WTC11 (cell line): ENCODE results near the gene MEOX2. TPM values are rescaled to one million over a fixed set of nuclear protein-coding genes. Genes with fewer than 3 reads are reported as not detected.

Experiments
- ATAC-seq: fragments of 200-7000 bp; cut with Tn5 transposase; 2 replicates; pipeline ENCODE4 v1.10.0; 2021; ENCODE audit warnings: mild to moderate bottlenecking, moderate library complexity
- CTCF ChIA-PET: fragments of 300-600 bp; sonication (Branson Sonifier 250); formaldehyde crosslinking; loops from one replicate; lab custom pipeline; 2021; ENCODE audit warnings: antibody characterized with exemption; lab: Charles Lee
- POLR2A ChIA-PET: fragments of 350-600 bp; sonication (Branson Sonifier 250); formaldehyde crosslinking; loops from one replicate; lab custom pipeline; 2021; ENCODE audit warnings: antibody characterized with exemption; lab: Charles Lee
- DNase-seq: peaks from one replicate; pipeline ENCODE4 v3.0.0; 2021; ENCODE audit warnings: low spot score
- H3K27ac Mint-ChIP-seq: 2 replicates; pipeline ENCODE4 v1.8.0; 2021; ENCODE audit warnings: mixed read lengths
- H3K27me3 Mint-ChIP-seq: 2 replicates; pipeline ENCODE4 v1.8.0; 2021; ENCODE audit warnings: low read depth, mild to moderate bottlenecking, moderate library complexity, mixed read lengths
- H3K36me3 Mint-ChIP-seq: 2 replicates; pipeline ENCODE4 v1.8.0; 2021; ENCODE audit warnings: mixed read lengths
- H3K4me1 Mint-ChIP-seq: 2 replicates; pipeline ENCODE4 v1.8.0; 2022; ENCODE audit warnings: mixed read lengths
- H3K4me3 Mint-ChIP-seq: 2 replicates; pipeline ENCODE4 v1.8.0; 2021; ENCODE audit warnings: mild to moderate bottlenecking, moderate library complexity, mixed read lengths
- H3K9me3 Mint-ChIP-seq: 2 replicates; pipeline ENCODE4 v1.8.0; 2021; ENCODE audit warnings: mixed read lengths
- CREM ChIP-seq: sonication (generic); formaldehyde crosslinking; IDR thresholded peaks from 2 replicates; pipeline ENCODE4 v1.8.1; 2022; ENCODE audit warnings: mild to moderate bottlenecking, missing genetic modification reagents, moderate library complexity
- JUN ChIP-seq: sonication (generic); formaldehyde crosslinking; IDR thresholded peaks from 2 replicates; pipeline ENCODE4 v1.8.0; 2023; ENCODE audit warnings: mild to moderate bottlenecking, missing genetic modification reagents
- MXD4 ChIP-seq: fragments of 250-450 bp; sonication (Bioruptor Pico); IDR thresholded peaks from 2 replicates; pipeline ENCODE4 v1.8.0; 2021; ENCODE audit warnings: mild to moderate bottlenecking, moderate library complexity, borderline replicate concordance
- MYBL2 ChIP-seq: sonication (generic); formaldehyde crosslinking; IDR thresholded peaks from 2 replicates; pipeline ENCODE4 v1.8.1; 2023; ENCODE audit warnings: mild to moderate bottlenecking, moderate library complexity, missing genetic modification reagents
- NFE2L1 ChIP-seq: sonication (generic); formaldehyde crosslinking; IDR thresholded peaks from 2 replicates; pipeline ENCODE4 v1.8.1; 2023; ENCODE audit warnings: missing genetic modification reagents
- NR2C2 ChIP-seq: sonication (generic); formaldehyde crosslinking; IDR thresholded peaks from 2 replicates; pipeline ENCODE4 v1.8.0; 2022; ENCODE audit warnings: mild to moderate bottlenecking, missing genetic modification reagents
- NR3C1 ChIP-seq: sonication (generic); formaldehyde crosslinking; conservative IDR thresholded peaks from 2 replicates; pipeline ENCODE4 v1.8.1; 2023; ENCODE audit warnings: low read depth, mild to moderate bottlenecking, missing genetic modification reagents
- OVOL2 ChIP-seq: fragments of 250-450 bp; sonication (Bioruptor Pico); IDR thresholded peaks from 2 replicates; pipeline ENCODE4 v1.9.0; 2021; ENCODE audit warnings: mild to moderate bottlenecking, borderline replicate concordance
- RORB ChIP-seq: fragments of 250-450 bp; sonication (Bioruptor Pico); IDR thresholded peaks from 2 replicates; pipeline ENCODE4 v1.9.0; 2021; ENCODE audit warnings: mild to moderate bottlenecking
- SMAD4 ChIP-seq: sonication (generic); formaldehyde crosslinking; IDR thresholded peaks from 2 replicates; pipeline ENCODE4 v1.8.0; 2022; ENCODE audit warnings: mild to moderate bottlenecking, missing genetic modification reagents
- SP1 ChIP-seq: sonication (generic); formaldehyde crosslinking; conservative IDR thresholded peaks from 2 replicates; pipeline ENCODE4 v1.8.1; 2022; ENCODE audit warnings: missing genetic modification reagents
- TEAD4 ChIP-seq: sonication (generic); formaldehyde crosslinking; IDR thresholded peaks from 2 replicates; pipeline ENCODE4 v1.8.0; 2022; ENCODE audit warnings: mild to moderate bottlenecking, missing genetic modification reagents
- ZNF138 ChIP-seq: sonication (generic); formaldehyde crosslinking; conservative IDR thresholded peaks from 2 replicates; pipeline ENCODE4 v1.8.1; 2022; ENCODE audit warnings: mild to moderate bottlenecking, moderate library complexity, missing genetic modification reagents
- ZNF263 ChIP-seq: sonication (generic); formaldehyde crosslinking; IDR thresholded peaks from 2 replicates; pipeline ENCODE4 v1.8.1; 2022; ENCODE audit warnings: low read depth, mild to moderate bottlenecking, moderate library complexity, missing genetic modification reagents
- ZNF396 ChIP-seq: fragments of 250-450 bp; sonication (Bioruptor Pico); IDR thresholded peaks from 2 replicates; pipeline ENCODE4 v1.8.0; 2021; ENCODE audit warnings: mild to moderate bottlenecking, moderate library complexity, borderline replicate concordance
- total RNA-seq: library from RNA; stranded (reverse); gene quantifications from 3 replicates; pipeline ENCODE4 v1.2.3, GENCODE V29; 2021
- TF ChIP-seq, protein P1 (sequence below): fragments of 250-450 bp; sonication (Bioruptor Pico); IDR thresholded peaks from 2 replicates; pipeline ENCODE4 v1.8.0; 2021; ENCODE audit warnings: mild to moderate bottlenecking
- TF ChIP-seq, protein P2 (sequence below): sonication (generic); formaldehyde crosslinking; conservative IDR thresholded peaks from 2 replicates; pipeline ENCODE4 v1.8.1; 2022; ENCODE audit warnings: mild to moderate bottlenecking, missing genetic modification reagents
- TF ChIP-seq, protein P3 (sequence below): sonication (generic); formaldehyde crosslinking; IDR thresholded peaks from 2 replicates; pipeline ENCODE4 v1.8.1; 2023; ENCODE audit warnings: mild to moderate bottlenecking, moderate library complexity, missing genetic modification reagents
- TF ChIP-seq, protein P4 (sequence below): sonication (generic); formaldehyde crosslinking; IDR thresholded peaks from 2 replicates; pipeline ENCODE4 v1.8.1; 2022; ENCODE audit warnings: missing genetic modification reagents, borderline replicate concordance
- TF ChIP-seq, protein P5 (sequence below): fragments of 250-450 bp; sonication (Bioruptor Pico); IDR thresholded peaks from 2 replicates; pipeline ENCODE4 v1.9.0; 2021; ENCODE audit warnings: mild to moderate bottlenecking, borderline replicate concordance
- TF ChIP-seq, protein P6 (sequence below): fragments of 250-450 bp; sonication (Bioruptor Pico); IDR thresholded peaks from 2 replicates; pipeline ENCODE4 v1.9.0; 2021; ENCODE audit warnings: mild to moderate bottlenecking
- TF ChIP-seq, protein P7 (sequence below): fragments of 200-600 bp; IDR thresholded peaks from 2 replicates; pipeline ENCODE4 v1.8.0; 2022; ENCODE audit warnings: antibody characterized with exemption

Gene MEOX2
- total RNA-seq, 1 experiment from 2014 or later, result 0.07 TPM

DNA sequence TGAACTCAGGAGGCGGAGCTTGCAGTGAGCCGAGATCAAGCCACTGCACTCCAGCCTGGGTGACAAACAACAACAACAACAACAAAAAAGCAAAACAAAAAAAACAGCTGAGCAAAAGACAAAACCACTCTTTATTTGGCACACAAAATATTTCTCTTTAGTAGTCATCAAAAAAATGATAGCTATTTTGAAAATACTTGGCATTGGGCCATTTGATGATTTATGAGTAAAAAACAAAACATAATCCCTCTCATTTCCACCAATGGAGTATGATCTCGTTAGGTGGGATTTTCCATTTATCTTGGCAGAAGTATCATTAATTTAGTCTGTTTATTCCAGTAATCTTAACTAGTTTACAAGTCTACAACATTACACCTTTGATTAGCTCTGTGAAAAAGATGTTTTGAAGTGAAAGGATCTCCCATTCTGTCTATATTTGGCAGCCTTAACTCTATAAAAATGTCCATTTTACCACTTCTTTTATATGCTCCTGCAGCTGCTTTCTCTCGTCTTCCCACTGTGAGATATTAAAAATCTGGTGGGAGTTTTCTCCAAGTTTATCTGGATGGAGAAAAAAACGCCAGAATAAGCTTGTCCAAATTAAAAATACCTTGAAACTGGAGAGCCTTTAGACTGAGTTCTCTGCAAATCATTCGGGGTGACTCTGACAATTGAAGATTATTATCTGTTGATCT lies 65.8 kb downstream of the MEOX2 start:
- no peak for DNase-seq

DNA sequence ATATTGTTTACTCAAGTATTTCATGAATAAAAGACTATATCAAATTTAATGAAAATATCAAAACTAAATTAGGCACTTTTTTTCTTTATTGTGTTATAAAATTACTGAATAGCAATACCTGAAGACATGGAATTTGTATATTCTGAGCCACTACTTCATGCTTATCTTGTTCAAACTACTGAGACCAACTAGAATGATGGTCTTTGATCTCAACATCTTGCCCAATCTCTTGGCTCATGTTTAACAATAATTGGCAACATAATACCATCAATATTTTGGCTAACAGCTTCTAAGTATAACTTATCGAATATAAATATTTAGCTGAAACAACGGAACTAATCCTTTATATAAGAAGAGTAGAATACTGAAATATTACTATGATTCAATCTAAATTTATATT lies 68.2 kb downstream of the MEOX2 start:
- H3K4me1 Mint-ChIP-seq, result no peaks in the 10 kb centered on the region
- ATAC-seq, result no peak
- no peak overlapping the region for H3K27ac Mint-ChIP-seq
- CTCF ChIA-PET, result no interaction called here
- H3K27me3 Mint-ChIP-seq, result no peaks in the 10 kb centered on the region
- POLR2A ChIA-PET, result no interaction called here
- no peak for DNase-seq
- H3K9me3 Mint-ChIP-seq, result peaks cover 4% of the 10 kb centered on the region
- H3K36me3 Mint-ChIP-seq, result no peaks in the 10 kb centered on the region
- TF ChIP-seq, protein P1, sequence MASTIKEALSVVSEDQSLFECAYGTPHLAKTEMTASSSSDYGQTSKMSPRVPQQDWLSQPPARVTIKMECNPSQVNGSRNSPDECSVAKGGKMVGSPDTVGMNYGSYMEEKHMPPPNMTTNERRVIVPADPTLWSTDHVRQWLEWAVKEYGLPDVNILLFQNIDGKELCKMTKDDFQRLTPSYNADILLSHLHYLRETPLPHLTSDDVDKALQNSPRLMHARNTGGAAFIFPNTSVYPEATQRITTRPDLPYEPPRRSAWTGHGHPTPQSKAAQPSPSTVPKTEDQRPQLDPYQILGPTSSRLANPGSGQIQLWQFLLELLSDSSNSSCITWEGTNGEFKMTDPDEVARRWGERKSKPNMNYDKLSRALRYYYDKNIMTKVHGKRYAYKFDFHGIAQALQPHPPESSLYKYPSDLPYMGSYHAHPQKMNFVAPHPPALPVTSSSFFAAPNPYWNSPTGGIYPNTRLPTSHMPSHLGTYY (CRISPR knock-in tag), result no peak
- TF ChIP-seq OVOL2, result no peak
- TF ChIP-seq NR3C1 (CRISPR knock-in tag), result no peak
- TF ChIP-seq SMAD4, result no peak
- TF ChIP-seq MYBL2, result no peak
- no peak for TF ChIP-seq JUN (CRISPR knock-in tag)
- no peak for TF ChIP-seq ZNF396 (CRISPR knock-in tag)
- no peak overlapping the region for H3K4me3 Mint-ChIP-seq

More for the DNA sequence above, 65.8 kb downstream of the MEOX2 start:
- no peak for ATAC-seq
- ChIA-PET POLR2A (no interaction called here), CTCF (no interaction called here)
- Mint-ChIP-seq H3K27ac (no peak overlapping the region), H3K4me1 (no peaks in the 10 kb centered on the region), H3K36me3 (no peaks in the 10 kb centered on the region), H3K27me3 (no peaks in the 10 kb centered on the region), H3K9me3 (peaks cover 4% of the 10 kb centered on the region), H3K4me3 (no peak overlapping the region)
- no peak for TF ChIP-seq RORB (CRISPR knock-in tag)
- TF ChIP-seq, protein P2, sequence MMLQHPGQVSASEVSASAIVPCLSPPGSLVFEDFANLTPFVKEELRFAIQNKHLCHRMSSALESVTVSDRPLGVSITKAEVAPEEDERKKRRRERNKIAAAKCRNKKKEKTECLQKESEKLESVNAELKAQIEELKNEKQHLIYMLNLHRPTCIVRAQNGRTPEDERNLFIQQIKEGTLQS (CRISPR knock-in tag), result no peak
- TF ChIP-seq TEAD4, result no peak
- no peak for TF ChIP-seq CREM (CRISPR knock-in tag)
- TF ChIP-seq, protein P3, sequence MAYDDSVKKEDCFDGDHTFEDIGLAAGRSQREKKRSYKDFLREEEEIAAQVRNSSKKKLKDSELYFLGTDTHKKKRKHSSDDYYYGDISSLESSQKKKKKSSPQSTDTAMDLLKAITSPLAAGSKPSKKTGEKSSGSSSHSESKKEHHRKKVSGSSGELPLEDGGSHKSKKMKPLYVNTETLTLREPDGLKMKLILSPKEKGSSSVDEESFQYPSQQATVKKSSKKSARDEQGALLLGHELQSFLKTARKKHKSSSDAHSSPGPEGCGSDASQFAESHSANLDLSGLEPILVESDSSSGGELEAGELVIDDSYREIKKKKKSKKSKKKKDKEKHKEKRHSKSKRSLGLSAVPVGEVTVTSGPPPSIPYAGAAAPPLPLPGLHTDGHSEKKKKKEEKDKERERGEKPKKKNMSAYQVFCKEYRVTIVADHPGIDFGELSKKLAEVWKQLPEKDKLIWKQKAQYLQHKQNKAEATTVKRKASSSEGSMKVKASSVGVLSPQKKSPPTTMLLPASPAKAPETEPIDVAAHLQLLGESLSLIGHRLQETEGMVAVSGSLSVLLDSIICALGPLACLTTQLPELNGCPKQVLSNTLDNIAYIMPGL (CRISPR knock-in tag), result no peak

DNA sequence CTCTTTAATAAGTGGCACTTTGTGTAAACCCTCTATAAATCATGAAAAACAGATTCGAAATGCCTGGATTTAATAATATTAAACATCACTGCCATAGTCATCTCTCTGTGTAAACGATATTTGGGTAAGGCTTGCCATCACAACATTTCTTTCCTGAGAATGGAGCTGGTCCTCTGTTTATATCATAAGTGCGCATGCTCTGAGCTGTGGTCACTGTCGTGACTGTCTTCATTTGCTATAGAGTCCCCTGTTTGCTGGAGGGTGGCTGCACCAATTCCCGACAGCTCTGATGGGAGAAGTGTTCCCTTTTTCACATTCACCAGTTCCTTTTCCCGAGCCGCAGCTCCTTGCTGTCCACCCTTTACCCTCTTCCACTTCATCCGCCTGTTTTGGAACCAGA lies 74.3 kb downstream of the MEOX2 start:
- Mint-ChIP-seq H3K36me3 (no peaks in the 10 kb centered on the region), H3K27me3 (no peaks in the 10 kb centered on the region), H3K4me1 (peaks cover 9% of the 10 kb centered on the region), H3K4me3 (no peak overlapping the region), H3K9me3 (no peaks in the 10 kb centered on the region), H3K27ac (no peak overlapping the region)
- ATAC-seq (no peak), DNase-seq (no peak)
- ChIA-PET POLR2A (no interaction called here), CTCF (no interaction called here)
- TF ChIP-seq SMAD4 (no peak), NR2C2 (CRISPR knock-in tag) (no peak), ZNF138 (CRISPR knock-in tag) (no peak), NFE2L1 (CRISPR knock-in tag) (no peak), ZNF263 (CRISPR knock-in tag) (no peak), MXD4 (CRISPR knock-in tag) (no peak), SP1 (CRISPR knock-in tag) (no peak)
- TF ChIP-seq, protein P4, sequence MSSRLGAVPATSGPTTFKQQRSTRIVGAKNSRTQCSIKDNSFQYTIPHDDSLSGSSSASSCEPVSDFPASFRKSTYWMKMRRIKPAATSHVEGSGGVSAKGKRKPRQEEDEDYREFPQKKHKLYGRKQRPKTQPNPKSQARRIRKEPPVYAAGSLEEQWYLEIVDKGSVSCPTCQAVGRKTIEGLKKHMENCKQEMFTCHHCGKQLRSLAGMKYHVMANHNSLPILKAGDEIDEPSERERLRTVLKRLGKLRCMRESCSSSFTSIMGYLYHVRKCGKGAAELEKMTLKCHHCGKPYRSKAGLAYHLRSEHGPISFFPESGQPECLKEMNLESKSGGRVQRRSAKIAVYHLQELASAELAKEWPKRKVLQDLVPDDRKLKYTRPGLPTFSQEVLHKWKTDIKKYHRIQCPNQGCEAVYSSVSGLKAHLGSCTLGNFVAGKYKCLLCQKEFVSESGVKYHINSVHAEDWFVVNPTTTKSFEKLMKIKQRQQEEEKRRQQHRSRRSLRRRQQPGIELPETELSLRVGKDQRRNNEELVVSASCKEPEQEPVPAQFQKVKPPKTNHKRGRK (CRISPR knock-in tag), result no peak
- TF ChIP-seq, protein P5, sequence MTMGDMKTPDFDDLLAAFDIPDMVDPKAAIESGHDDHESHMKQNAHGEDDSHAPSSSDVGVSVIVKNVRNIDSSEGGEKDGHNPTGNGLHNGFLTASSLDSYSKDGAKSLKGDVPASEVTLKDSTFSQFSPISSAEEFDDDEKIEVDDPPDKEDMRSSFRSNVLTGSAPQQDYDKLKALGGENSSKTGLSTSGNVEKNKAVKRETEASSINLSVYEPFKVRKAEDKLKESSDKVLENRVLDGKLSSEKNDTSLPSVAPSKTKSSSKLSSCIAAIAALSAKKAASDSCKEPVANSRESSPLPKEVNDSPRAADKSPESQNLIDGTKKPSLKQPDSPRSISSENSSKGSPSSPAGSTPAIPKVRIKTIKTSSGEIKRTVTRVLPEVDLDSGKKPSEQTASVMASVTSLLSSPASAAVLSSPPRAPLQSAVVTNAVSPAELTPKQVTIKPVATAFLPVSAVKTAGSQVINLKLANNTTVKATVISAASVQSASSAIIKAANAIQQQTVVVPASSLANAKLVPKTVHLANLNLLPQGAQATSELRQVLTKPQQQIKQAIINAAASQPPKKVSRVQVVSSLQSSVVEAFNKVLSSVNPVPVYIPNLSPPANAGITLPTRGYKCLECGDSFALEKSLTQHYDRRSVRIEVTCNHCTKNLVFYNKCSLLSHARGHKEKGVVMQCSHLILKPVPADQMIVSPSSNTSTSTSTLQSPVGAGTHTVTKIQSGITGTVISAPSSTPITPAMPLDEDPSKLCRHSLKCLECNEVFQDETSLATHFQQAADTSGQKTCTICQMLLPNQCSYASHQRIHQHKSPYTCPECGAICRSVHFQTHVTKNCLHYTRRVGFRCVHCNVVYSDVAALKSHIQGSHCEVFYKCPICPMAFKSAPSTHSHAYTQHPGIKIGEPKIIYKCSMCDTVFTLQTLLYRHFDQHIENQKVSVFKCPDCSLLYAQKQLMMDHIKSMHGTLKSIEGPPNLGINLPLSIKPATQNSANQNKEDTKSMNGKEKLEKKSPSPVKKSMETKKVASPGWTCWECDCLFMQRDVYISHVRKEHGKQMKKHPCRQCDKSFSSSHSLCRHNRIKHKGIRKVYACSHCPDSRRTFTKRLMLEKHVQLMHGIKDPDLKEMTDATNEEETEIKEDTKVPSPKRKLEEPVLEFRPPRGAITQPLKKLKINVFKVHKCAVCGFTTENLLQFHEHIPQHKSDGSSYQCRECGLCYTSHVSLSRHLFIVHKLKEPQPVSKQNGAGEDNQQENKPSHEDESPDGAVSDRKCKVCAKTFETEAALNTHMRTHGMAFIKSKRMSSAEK (CRISPR knock-in tag), result no peak
- TF ChIP-seq, protein P6, sequence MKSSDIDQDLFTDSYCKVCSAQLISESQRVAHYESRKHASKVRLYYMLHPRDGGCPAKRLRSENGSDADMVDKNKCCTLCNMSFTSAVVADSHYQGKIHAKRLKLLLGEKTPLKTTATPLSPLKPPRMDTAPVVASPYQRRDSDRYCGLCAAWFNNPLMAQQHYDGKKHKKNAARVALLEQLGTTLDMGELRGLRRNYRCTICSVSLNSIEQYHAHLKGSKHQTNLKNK (CRISPR knock-in tag), result no peak
- TF ChIP-seq, protein P7, sequence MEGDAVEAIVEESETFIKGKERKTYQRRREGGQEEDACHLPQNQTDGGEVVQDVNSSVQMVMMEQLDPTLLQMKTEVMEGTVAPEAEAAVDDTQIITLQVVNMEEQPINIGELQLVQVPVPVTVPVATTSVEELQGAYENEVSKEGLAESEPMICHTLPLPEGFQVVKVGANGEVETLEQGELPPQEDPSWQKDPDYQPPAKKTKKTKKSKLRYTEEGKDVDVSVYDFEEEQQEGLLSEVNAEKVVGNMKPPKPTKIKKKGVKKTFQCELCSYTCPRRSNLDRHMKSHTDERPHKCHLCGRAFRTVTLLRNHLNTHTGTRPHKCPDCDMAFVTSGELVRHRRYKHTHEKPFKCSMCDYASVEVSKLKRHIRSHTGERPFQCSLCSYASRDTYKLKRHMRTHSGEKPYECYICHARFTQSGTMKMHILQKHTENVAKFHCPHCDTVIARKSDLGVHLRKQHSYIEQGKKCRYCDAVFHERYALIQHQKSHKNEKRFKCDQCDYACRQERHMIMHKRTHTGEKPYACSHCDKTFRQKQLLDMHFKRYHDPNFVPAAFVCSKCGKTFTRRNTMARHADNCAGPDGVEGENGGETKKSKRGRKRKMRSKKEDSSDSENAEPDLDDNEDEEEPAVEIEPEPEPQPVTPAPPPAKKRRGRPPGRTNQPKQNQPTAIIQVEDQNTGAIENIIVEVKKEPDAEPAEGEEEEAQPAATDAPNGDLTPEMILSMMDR, result no peak
